ENCODE data around the gene BEST4.
"Not testable (repeated sequence)": the region's sequence is repeated elsewhere in the genome, so short reads cannot be mapped to it uniquely, and the experiment has no call there.

Gene BEST4

DNA sequence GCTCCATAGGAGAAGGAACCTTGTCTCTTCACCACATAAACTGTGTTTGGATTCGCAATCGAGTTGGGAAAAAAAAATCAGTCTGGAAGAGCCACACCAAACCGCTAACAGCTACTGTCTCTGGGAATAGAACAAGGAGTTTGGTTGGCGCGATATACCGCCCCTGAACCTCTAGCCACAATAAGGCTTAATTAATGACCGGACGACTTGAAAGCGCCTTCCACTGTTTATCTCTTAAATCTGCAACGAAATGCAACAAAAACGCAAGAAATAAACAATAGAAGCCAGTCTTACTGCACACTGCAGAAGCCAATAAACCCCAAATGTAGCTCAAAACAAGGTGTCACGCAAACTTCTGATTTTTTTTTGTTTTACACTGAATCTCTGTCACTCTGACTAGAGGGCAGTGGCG, 31.2 kb upstream of the BEST4 start:
- no peak for DNase-seq

- no peak for DNase-seq
These were observed 30.0 kb upstream of the BEST4 start for GRCh38 chr1:44817771-44818495.

- DNase-seq = no peak
These were observed 29.3 kb upstream of the BEST4 start for GRCh38 chr1:44817307-44817706.

GRCh38 chr1:44815926-44816325, 28.0 kb upstream of the BEST4 start:
- DNase-seq = not testable (repeated sequence)

- no peak for DNase-seq
These were observed 25.0 kb upstream of the BEST4 start for GRCh38 chr1:44812822-44813543.

DNA sequence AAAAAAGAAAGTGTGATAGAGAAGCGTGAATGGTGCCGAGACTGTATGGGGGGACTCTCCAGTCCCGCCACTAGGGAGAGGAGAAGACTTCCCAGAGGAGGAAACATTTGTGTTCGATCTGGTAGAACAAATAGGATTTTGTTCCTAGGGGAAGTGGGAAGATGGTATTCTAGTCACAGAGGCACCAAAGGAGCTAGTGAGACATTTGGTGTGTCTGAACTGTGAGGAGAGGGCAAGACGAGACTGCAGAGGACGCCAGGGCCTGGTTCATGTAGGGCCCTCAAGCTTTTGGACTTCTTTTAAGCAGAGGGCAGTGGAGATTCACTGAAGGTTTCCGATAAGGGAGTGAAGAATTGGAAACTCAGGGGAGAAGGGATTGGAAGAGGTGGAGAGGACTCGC, 23.3 kb upstream of the BEST4 start:
- DNase-seq = no peak

- not testable (repeated sequence) for DNase-seq
These were observed 22.8 kb upstream of the BEST4 start for GRCh38 chr1:44810762-44811105.

- DNase-seq = peak in 2 of 3 experiments; percentile 21 to 62
These were observed 22.3 kb upstream of the BEST4 start for GRCh38 chr1:44810101-44810761.

- no peak for DNase-seq
These were observed 21.3 kb upstream of the BEST4 start for GRCh38 chr1:44808938-44809917.

GRCh38 chr1:44808063-44808937, 20.3 kb upstream of the BEST4 start, which contains the start of gene BTBD19:
TSS of gene BTBD19 (plus strand) at chr1:44808523. CDS start at chr1:44808821, 298 bp downstream.
- DNase-seq = no peak

- DNase-seq = peak in 2 of 3 experiments; percentile 68 to 80
These were observed 19.5 kb upstream of the BEST4 start for GRCh38 chr1:44807364-44808062.

GRCh38 chr1:44806704-44807363, 18.9 kb upstream of the BEST4 start, which contains the start of gene DYNLT4:
TSS of gene DYNLT4 (minus strand) at chr1:44807351. CDS start at chr1:44806668, 683 bp downstream.
- no peak for DNase-seq

DNA sequence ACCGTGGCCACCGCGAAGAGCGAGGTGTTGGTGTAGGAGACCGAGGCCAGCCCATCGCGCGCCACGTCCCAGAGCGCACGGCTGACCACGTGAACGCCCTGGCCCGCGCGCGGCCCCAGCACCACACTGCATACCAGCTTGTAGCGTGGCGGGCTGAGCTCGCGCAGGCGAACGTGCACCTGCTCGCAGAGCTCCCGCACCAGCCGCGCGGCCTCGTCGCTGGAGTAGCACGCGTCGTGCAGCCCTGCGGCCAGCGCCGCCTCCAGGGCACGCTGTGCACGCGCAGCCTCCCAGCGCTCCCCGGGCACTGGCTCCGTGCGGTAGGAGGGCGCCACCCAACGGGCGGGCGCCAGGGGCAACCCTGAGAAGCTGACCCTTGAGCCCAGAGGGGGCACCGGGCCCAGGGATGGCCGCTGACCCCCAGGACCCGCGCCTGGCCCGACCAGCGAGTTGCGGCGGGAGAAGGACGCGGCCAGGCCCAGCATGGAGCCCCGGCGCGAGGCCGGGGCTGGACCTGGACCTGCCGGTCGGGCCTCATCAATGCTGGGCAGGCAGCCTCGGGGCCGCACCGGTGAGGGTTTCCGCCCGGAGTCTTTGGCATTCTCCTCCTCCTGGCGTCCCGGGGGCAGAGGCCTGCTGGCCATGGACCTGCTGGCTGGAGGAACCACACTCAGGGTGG, 18.2 kb upstream of the BEST4 start:
- DNase-seq = no peak

DNA sequence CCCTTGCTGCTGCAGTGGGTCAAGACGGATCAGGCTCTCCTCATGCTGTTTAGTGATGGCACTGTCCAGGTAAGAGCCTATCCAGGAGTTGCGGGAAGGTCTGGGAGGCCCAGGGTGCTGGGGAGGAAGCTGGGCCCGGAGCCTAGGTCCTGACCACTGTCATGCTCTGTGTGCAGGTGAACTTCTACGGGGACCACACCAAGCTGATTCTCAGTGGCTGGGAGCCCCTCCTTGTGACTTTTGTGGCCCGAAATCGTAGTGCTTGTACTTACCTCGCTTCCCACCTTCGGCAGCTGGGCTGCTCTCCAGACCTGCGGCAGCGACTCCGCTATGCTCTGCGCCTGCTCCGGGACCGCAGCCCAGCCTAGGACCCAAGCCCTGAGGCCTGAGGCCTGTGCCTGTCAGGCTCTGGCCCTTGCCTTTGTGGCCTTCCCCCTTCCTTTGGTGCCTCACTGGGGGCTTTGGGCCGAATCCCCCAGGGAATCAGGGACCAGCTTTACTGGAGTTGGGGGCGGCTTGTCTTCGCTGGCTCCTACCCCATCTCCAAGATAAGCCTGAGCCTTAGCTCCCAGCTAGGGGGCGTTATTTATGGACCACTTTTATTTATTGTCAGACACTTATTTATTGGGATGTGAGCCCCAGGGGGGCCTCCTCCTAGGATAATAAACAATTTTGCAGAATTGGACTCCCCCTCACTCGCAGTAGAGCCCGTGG, 17.5 kb upstream of the BEST4 start:
- DNase-seq = no peak

GRCh38 chr1:44803312-44804095, 15.5 kb upstream of the BEST4 start:
- DNase-seq = no peak

DNA sequence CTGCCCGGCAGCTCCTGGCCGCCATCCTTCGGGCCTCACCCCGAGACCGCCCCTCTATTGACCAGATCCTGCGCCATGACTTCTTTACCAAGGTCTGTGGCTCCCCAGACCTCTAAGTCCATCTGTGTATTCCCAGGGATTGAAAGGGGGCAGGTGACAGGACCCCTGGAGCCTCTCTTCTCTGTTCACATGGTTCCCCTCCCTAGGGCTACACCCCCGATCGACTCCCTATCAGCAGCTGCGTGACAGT, 15.0 kb upstream of the BEST4 start:
- no peak for DNase-seq

DNA sequence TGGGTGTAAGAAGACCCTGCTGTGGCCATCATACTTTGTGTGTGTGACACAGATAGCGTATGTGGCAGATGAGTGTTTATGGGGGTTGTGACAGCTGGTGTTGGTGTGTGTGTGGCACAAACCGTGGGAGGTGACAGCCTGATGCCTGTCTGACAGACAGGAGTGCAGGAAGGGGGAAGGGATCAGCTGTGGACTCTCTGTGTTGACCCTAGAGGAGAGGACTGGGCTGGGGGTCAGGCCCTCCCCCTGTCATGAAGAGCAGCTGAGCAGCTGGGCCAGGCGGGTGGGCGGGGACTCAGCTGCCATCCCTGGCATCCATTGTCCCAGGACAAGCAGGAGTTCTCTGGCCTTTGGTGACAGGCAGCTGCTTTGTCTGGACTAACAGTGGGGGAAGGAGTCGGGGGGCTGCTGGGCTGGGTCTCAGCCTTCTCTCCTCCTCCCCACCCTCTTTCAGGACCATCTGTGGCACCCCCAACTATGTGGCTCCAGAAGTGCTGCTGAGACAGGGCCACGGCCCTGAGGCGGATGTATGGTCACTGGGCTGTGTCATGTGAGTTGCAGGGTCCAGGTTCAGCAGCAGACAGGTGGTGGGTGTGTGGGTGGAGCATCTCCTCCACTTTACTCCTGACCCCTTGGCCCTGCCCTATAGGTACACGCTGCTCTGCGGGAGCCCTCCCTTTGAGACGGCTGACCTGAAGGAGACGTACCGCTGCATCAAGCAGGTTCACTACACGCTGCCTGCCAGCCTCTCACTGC, 14.5 kb upstream of the BEST4 start:
- no peak for DNase-seq

Data from NCI-H1417 (cell line).